MM.1S (cell line): Measurements from ENCODE around the gene TBC1D5.

Source experiments
- CTCF ChIP-seq: fragments of 300-600 bp; sonication (generic); IDR thresholded peaks from 2 replicates; pipeline ENCODE4 v1.5.1; 2016; ENCODE audit warnings: antibody characterized with exemption, low read length, mixed read lengths
- EZH2phosphoT487 ChIP-seq: fragments of 300-600 bp; sonication (generic); IDR thresholded peaks from 2 replicates; pipeline ENCODE4 v1.6.1; 2018; ENCODE audit warnings: antibody characterized with exemption, low read length

GRCh38 chr3:17473761-17474160, 268.7 kb downstream of the TBC1D5 start:
- TF ChIP-seq CTCF (no peak), EZH2phosphoT487 (no peak)
